GM12878 (cell line): ENCODE measurements around the gene EFNA3. TPM values are rescaled to one million over a fixed set of nuclear protein-coding genes. Genes with fewer than 3 reads are reported as not detected.

Experiments used
- ATAC-seq: fragments of 200-7000 bp; cut with Tn5 transposase; 3 replicates; pipeline ENCODE4 v1.9.1; 2020; ENCODE audit warnings: mild to moderate bottlenecking, moderate library complexity
- BruUV-seq: library from RNA; stranded (reverse); fragments of 400-500 nt; replicated peaks from 2 replicates; lab custom pipeline; 2021; lab: Mats Ljungman, UMichigan
- CTCF ChIA-PET: fragments of 300-600 bp; sonication (Branson Sonifier 250); formaldehyde crosslinking; extraction: SDS; loops from one replicate; lab custom pipeline; 2021; ENCODE audit warnings: inconsistent platforms; lab: Yijun Ruan, JAX
- POLR2A ChIA-PET: fragments of 350-600 bp; formaldehyde crosslinking; extraction: SDS; loops from one replicate; lab custom pipeline; 2021; ENCODE audit warnings: inconsistent platforms; lab: Charles Lee
- RAD21 ChIA-PET: fragments of 300-600 bp; sonication (Branson Sonifier 250); formaldehyde crosslinking; loops from one replicate; lab custom pipeline; 2023; ENCODE audit warnings: antibody characterized with exemption; ENCODE audit not compliant: unreplicated experiment; lab: Charles Lee
- SMC1A ChIA-PET: fragments of 300-600 bp; sonication (Branson Sonifier 250); formaldehyde crosslinking; loops from one replicate; lab custom pipeline; 2023; ENCODE audit not compliant: unreplicated experiment, uncharacterized antibody; lab: Charles Lee
- DNase-seq: peaks from one replicate; pipeline ENCODE4 v3.0.0-alpha.2; 2011; ENCODE audit warnings: low read depth, low spot score
- FAIRE-seq: peaks from 3 replicates; lab custom pipeline; 2011; peaks lifted over from hg19 to GRCh38; lab: Jason Lieb, UNC
- H2AFZ ChIP-seq: 2 replicates; pipeline ENCODE4 v1.6.0; 2011; ENCODE audit warnings: low read depth, low read length, control low read depth; ENCODE audit not compliant: control insufficient read depth
- H3K27ac ChIP-seq: 2 replicates; pipeline ENCODE4 v1.5.1; 2011; ENCODE audit warnings: control low read depth; ENCODE audit not compliant: control insufficient read depth, insufficient read depth
- H3K27me3 ChIP-seq, 2 experiments: replicated peaks in 1 of 2; 2 replicates each; pipeline versions ENCODE4 v1.6.0 to v1.6.1; 2011; ENCODE audit warnings: low read length in 1 of 2; ENCODE audit not compliant: control insufficient read depth in 2 of 2, insufficient read depth in 2 of 2
- H3K36me3 ChIP-seq, 2 experiments: 2 replicates each; pipeline ENCODE4 v1.5.1; 2011; ENCODE audit warnings: low read length in 1 of 2; ENCODE audit not compliant: control insufficient read depth in 2 of 2, insufficient read depth in 2 of 2
- H3K4me1 ChIP-seq: 2 replicates; pipeline ENCODE4 v1.6.1; 2011; ENCODE audit warnings: mild to moderate bottlenecking, low read length, moderate library complexity, mixed read lengths; ENCODE audit not compliant: control insufficient read depth, insufficient read depth
- H3K4me2 ChIP-seq: 2 replicates; pipeline ENCODE4 v1.6.0; 2011; ENCODE audit warnings: control low read depth; ENCODE audit not compliant: control insufficient read depth, insufficient read depth
- H3K4me3 ChIP-seq: fragments of 200-600 bp; sonication (generic); 2 replicates; pipeline ENCODE4 v1.5.1; 2016
- H3K79me2 ChIP-seq: 2 replicates; pipeline ENCODE4 v1.6.0; 2011; ENCODE audit warnings: low read length; ENCODE audit not compliant: control insufficient read depth, insufficient read depth
- H3K9ac ChIP-seq: 2 replicates; pipeline ENCODE4 v1.8.0; 2011; ENCODE audit warnings: low read length, control low read depth, mixed read lengths; ENCODE audit not compliant: control insufficient read depth, insufficient read depth
- H3K9me3 ChIP-seq: replicated peaks from 3 replicates; pipeline ENCODE4 v1.5.1; 2011; ENCODE audit warnings: mild to moderate bottlenecking, low read length; ENCODE audit not compliant: control insufficient read depth, insufficient read depth
- H4K20me1 ChIP-seq: 2 replicates; pipeline ENCODE4 v1.6.0; 2011; ENCODE audit not compliant: control insufficient read depth, insufficient read depth
- BHLHE40 ChIP-seq, 2 experiments: fragments of 450-650 bp in 1 of 2; IDR thresholded peaks; 2 replicates each; pipeline ENCODE4 v1.6.1; 2011 to 2017; ENCODE audit warnings: low read depth in 2 of 2, borderline replicate concordance in 1 of 2, improper control_type of control experiment in 1 of 2, low read length in 1 of 2, mild to moderate bottlenecking in 1 of 2
- CHD2 ChIP-seq: IDR thresholded peaks from 2 replicates; pipeline ENCODE4 v1.6.1; 2011; ENCODE audit warnings: low read depth, low read length, improper control_type of control experiment, borderline replicate concordance
- HCFC1 ChIP-seq: fragments of 150-350 bp; IDR thresholded peaks from 2 replicates; pipeline ENCODE4 v1.6.1; 2014; ENCODE audit warnings: low read length
- PAX5 ChIP-seq: IDR thresholded peaks from 2 replicates; pipeline ENCODE4 v1.6.1; 2011; ENCODE audit warnings: low read depth, low read length, borderline replicate concordance
- RAD51 ChIP-seq: fragments of 450-650 bp; IDR thresholded peaks from 2 replicates; pipeline ENCODE4 v1.6.1; 2016; ENCODE audit warnings: moderate library complexity, mild to moderate bottlenecking, inconsistent platforms
- RUNX3 ChIP-seq: IDR thresholded peaks from 2 replicates; pipeline ENCODE4 v1.6.1; 2012; ENCODE audit warnings: low read length, inconsistent platforms
- TARDBP ChIP-seq: IDR thresholded peaks from 2 replicates; pipeline ENCODE4 v1.6.1; 2016; ENCODE audit warnings: borderline replicate concordance
- ZNF217 ChIP-seq: fragments of 450-650 bp; IDR thresholded peaks from 2 replicates; pipeline ENCODE4 v1.6.1; 2017; ENCODE audit warnings: antibody characterized with exemption, mild to moderate bottlenecking
- WGBS: methylation state at CpG from one replicate; pipeline ENCODE4 v1.1.6; 2016; ENCODE audit warnings: low lambda C conversion rate; ENCODE audit not compliant: insufficient replicate concordance, insufficient coverage; ENCODE audit errors: missing lambda C conversion rate; 5-methylcytosine and 5-hydroxymethylcytosine counted together
- in situ Hi-C: fragments of 300-500 bp; cut with MboI; formaldehyde crosslinking; loops from 9 replicates; pipeline ENCODE4 v1.14.3; 2018; ENCODE audit warnings: mixed read lengths
- intact Hi-C: fragments of 100-400 bp; cut with micrococcal nuclease; formaldehyde crosslinking; loops from one replicate; pipeline ENCODE4 v1.14.2; 2022; ENCODE audit not compliant: unreplicated experiment
- polyA plus RNA-seq, 11 experiments: library from polyadenylated mRNA; depleted of rRNA in 4 of 11; unstranded in 6 of 11; stranded (reverse) in 5 of 11; fragments of >200 nt; fragmentation: Nextera tagmentation in 4 of 11; fragmentation: Illumina TruSeq in 1 of 11; extraction: Ambion mirVana in 4 of 11; extraction: Trizol in 1 of 11; gene quantifications; 1 replicate in 1 of 11; 2 replicates in 10 of 11; pipeline versions ENCODE4 v1.2.1 to v1.2.3, GENCODE V29; 2011 to 2016; ENCODE audit warnings: inconsistent platforms in 2 of 11, missing spikeins in 2 of 11, low read depth in 1 of 11
- total RNA-seq, 4 experiments: library from RNA; depleted of rRNA in 3 of 4; stranded (reverse); fragments of >200 nt in 3 of 4; fragmentation: Illumina TruSeq in 1 of 4; extraction: Trizol in 1 of 4; gene quantifications; 2 replicates each; pipeline versions ENCODE4 v1.2.1 to v1.2.3, GENCODE V29; 2013 to 2021
- TF ChIP-seq, protein P1 (sequence below): IDR thresholded peaks from 2 replicates; pipeline ENCODE4 v1.6.1; 2011; ENCODE audit warnings: mild to moderate bottlenecking, low read depth, low read length, moderate library complexity; ENCODE audit not compliant: insufficient replicate concordance
- TF ChIP-seq, protein P2 (sequence below): fragments of 450-650 bp; IDR thresholded peaks from 2 replicates; pipeline ENCODE4 v1.6.1; 2017; ENCODE audit warnings: mild to moderate bottlenecking, moderate library complexity

The EFNA3 gene
- total and polyA plus RNA-seq, 10 of the 15 experiments (the other 5 are each of a cell fraction or from before 2014, with no cell fraction given) = 0.08 to 5.4 (median 1.1) TPM

DNA sequence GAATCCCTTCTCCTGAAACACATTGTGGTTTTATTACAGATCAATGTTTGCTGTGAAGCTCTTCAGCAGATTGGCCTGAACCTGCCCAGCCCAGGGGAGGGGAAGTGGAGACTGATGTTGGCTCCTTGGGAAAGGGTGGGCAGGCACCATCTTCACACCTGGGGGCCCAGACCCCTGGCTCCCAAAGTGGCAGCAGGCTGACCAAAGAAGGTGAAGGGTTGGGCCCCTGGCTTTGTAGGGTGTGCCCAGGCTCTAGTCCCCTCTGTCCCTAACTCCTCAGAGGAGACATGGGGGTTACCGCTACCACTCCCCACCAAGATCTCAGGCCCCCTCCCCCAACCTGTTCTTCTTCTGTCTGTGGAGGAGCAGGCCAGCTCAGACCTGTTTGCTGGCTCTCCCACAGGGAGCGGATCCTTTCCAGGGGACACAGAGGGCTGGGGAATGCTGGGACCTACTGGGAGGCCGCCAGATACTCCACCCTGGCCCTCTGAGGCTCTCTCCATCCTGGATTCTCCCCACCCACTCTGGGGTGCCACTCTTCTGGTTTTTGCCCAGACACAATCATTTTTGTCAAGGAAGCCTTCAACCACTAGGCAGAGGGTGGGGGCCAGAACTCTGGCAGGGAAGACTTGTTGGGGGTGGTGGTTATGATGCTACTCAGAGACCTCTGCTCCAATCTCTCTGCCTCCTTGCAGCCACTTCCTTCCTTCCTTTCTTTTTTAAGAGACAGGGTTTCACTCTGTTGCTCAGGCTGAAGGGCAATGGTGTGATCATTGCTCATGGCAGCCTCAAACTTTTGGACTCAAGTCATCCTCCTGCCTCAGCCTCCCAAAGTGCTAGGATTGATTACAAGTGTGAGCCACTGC, 5.0 kb upstream of the EFNA3 start:
- CTCF ChIA-PET = interaction anchor here (0.8 to 3.2 kb wide), 3 partner anchors 12 kb away, joined by 3 to 32 read pairs (median 6); no protein-coding TSS in a partner anchor
- POLR2A ChIA-PET = no interaction called here
- intact Hi-C loops = no loop called here
- Histone ChIP-seq H3K27ac (no peak overlapping the region), H3K79me2 (no peaks in the 10 kb centered on the region), H3K9ac (no peak overlapping the region), H3K4me3 (no peak overlapping the region), H3K4me2 (no peak overlapping the region), H3K27me3 (no peaks in the 10 kb centered on the region), H2AFZ (no peak overlapping the region), H4K20me1 (no peaks in the 10 kb centered on the region), H3K36me3 (no peaks in the 10 kb centered on the region; a peak in 1 of 4 replicates), H3K4me1 (peaks cover 10% of the 10 kb centered on the region), H3K9me3 (no peaks in the 10 kb centered on the region)
- ATAC-seq (no peak), FAIRE-seq (no peak), DNase-seq (no peak)
- TF ChIP-seq, protein P1, sequence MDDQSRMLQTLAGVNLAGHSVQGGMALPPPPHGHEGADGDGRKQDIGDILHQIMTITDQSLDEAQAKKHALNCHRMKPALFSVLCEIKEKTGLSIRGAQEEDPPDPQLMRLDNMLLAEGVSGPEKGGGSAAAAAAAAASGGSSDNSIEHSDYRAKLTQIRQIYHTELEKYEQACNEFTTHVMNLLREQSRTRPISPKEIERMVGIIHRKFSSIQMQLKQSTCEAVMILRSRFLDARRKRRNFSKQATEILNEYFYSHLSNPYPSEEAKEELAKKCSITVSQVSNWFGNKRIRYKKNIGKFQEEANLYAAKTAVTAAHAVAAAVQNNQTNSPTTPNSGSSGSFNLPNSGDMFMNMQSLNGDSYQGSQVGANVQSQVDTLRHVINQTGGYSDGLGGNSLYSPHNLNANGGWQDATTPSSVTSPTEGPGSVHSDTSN = no peak
- in situ Hi-C loops = no loop called here
- 77% methylated on average over 3 of the region's 3 CpGs for WGBS
- BruUV-seq = no TSS peak
- SMC1A ChIA-PET = interaction anchor here (1.0 to 1.3 kb wide), 3 partner anchors 9 to 28 kb away, joined by 3 to 4 read pairs (median 3); no protein-coding TSS in a partner anchor
- RAD21 ChIA-PET = interaction anchor here (1.3 kb wide), 1 partner anchor 11 kb away, joined by 3 read pairs; no protein-coding TSS in a partner anchor

DNA sequence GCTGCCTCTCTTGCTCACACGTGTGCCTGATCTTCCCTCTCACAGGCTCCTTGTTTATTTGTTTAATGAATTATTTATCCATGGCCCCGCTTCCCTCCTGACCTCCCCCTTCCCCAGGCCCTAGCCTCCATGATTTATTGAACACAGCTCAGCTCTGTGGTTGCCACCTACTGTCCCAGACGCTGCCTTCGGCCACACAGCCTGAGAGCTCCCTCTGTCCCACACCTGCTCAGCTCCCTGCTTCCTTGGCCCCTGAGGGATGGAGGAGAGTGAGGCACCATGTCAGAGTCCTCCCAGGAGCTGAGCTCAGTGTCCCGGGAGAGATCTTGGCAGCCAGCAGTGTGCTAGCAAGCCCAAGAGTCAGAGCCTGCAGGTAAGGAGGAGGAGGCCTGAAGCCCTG, 3.1 kb upstream of the EFNA3 start:
- Histone ChIP-seq H3K36me3 (no peaks in the 10 kb centered on the region), H3K79me2 (no peaks in the 10 kb centered on the region), H3K4me3 (no peak overlapping the region), H3K27me3 (peaks cover 7 to 9% of the 10 kb centered on the region in 2 experiments; a peak in 3 of 4 replicates), H2AFZ (no peak overlapping the region), H3K4me1 (peaks cover 18% of the 10 kb centered on the region), H4K20me1 (no peaks in the 10 kb centered on the region), H3K9ac (no peak overlapping the region), H3K27ac (no peak overlapping the region), H3K9me3 (no peaks in the 10 kb centered on the region), H3K4me2 (no peak overlapping the region)
- no peak for ATAC-seq
- DNase-seq = no peak
- ChIA-PET POLR2A (interaction anchor here (0.8 to 1.5 kb wide), 2 partner anchors 9 to 11 kb away, joined by 3 to 5 read pairs; no protein-coding TSS in a partner anchor), CTCF (interaction anchor here (1.8 to 3.2 kb wide), 4 partner anchors 10 to 32 kb away, joined by 7 to 32 read pairs (median 12); partner anchors contain the start of gene EFNA4), SMC1A (interaction anchor here (1.2 kb wide), 1 partner anchor 93 kb away, joined by 4 read pairs; no protein-coding TSS in a partner anchor), RAD21 (interaction anchor here (1.7 kb wide), 1 partner anchor 11 kb away, joined by 7 read pairs; the partner anchor contains the start of gene EFNA4)
- 52% methylated on average over 5 of the region's 5 CpGs for WGBS
- intact Hi-C loops = no loop called here
- FAIRE-seq = no peak
- BruUV-seq = no TSS peak
- in situ Hi-C loops = no loop called here
- TF ChIP-seq TARDBP = no peak
- no peak for TF ChIP-seq PAX5
- no peak for TF ChIP-seq CHD2
- no peak for TF ChIP-seq RAD51
- no peak for TF ChIP-seq BHLHE40 (IDR thresholded peaks at IDR 0.05; ENCODE audit: borderline replicate concordance in 1 of 2, low read depth in 2 of 2, low read length in 1 of 2)
- TF ChIP-seq ZNF217 = no peak
- TF ChIP-seq, protein P2, sequence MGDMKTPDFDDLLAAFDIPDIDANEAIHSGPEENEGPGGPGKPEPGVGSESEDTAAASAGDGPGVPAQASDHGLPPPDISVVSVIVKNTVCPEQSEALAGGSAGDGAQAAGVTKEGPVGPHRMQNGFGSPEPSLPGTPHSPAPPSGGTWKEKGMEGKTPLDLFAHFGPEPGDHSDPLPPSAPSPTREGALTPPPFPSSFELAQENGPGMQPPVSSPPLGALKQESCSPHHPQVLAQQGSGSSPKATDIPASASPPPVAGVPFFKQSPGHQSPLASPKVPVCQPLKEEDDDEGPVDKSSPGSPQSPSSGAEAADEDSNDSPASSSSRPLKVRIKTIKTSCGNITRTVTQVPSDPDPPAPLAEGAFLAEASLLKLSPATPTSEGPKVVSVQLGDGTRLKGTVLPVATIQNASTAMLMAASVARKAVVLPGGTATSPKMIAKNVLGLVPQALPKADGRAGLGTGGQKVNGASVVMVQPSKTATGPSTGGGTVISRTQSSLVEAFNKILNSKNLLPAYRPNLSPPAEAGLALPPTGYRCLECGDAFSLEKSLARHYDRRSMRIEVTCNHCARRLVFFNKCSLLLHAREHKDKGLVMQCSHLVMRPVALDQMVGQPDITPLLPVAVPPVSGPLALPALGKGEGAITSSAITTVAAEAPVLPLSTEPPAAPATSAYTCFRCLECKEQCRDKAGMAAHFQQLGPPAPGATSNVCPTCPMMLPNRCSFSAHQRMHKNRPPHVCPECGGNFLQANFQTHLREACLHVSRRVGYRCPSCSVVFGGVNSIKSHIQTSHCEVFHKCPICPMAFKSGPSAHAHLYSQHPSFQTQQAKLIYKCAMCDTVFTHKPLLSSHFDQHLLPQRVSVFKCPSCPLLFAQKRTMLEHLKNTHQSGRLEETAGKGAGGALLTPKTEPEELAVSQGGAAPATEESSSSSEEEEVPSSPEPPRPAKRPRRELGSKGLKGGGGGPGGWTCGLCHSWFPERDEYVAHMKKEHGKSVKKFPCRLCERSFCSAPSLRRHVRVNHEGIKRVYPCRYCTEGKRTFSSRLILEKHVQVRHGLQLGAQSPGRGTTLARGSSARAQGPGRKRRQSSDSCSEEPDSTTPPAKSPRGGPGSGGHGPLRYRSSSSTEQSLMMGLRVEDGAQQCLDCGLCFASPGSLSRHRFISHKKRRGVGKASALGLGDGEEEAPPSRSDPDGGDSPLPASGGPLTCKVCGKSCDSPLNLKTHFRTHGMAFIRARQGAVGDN = no peak
- TF ChIP-seq RUNX3 = no peak
- TF ChIP-seq HCFC1 = no peak
